Calu3 (cell line): ENCODE results near the gene TMBIM4. TPM values are rescaled to one million over a fixed set of nuclear protein-coding genes. Genes with fewer than 3 reads are reported as not detected.

Experiments used
- BruUV-seq: library from RNA; stranded (reverse); fragments of 400-500 nt; replicated peaks from 2 replicates; lab custom pipeline; 2021; lab: Mats Ljungman, UMichigan
- CTCF ChIA-PET: fragments of 300-600 bp; sonication (Branson Sonifier 250); formaldehyde crosslinking; loops from one replicate; lab custom pipeline; 2022; ENCODE audit warnings: antibody characterized with exemption; lab: Charles Lee
- DNase-seq: peaks from one replicate; pipeline ENCODE4 v3.0.0; 2022
- H3K27ac Mint-ChIP-seq: one replicate; pipeline ENCODE4 v1.8.0; 2022; ENCODE audit warnings: mixed read lengths; ENCODE audit not compliant: unreplicated experiment
- H3K27me3 Mint-ChIP-seq: one replicate; pipeline ENCODE4 v1.8.0; 2022; ENCODE audit warnings: mixed read lengths; ENCODE audit not compliant: unreplicated experiment
- H3K36me3 Mint-ChIP-seq: one replicate; pipeline ENCODE4 v1.8.0; 2022; ENCODE audit warnings: mild to moderate bottlenecking, moderate library complexity, mixed read lengths; ENCODE audit not compliant: insufficient read depth, unreplicated experiment
- H3K4me1 Mint-ChIP-seq: one replicate; pipeline ENCODE4 v1.8.0; 2022; ENCODE audit warnings: mild to moderate bottlenecking, low read depth, mixed read lengths; ENCODE audit not compliant: unreplicated experiment
- H3K4me3 Mint-ChIP-seq: one replicate; pipeline ENCODE4 v1.8.0; 2022; ENCODE audit warnings: mild to moderate bottlenecking, low read depth, moderate library complexity, mixed read lengths; ENCODE audit not compliant: unreplicated experiment
- H3K9me3 Mint-ChIP-seq: one replicate; pipeline ENCODE4 v1.8.0; 2022; ENCODE audit warnings: low read depth, mixed read lengths; ENCODE audit not compliant: unreplicated experiment
- CTCF ChIP-seq: fragments of 200-600 bp; IDR thresholded peaks from one replicate; pipeline ENCODE4 v1.8.0; 2022; ENCODE audit warnings: antibody characterized with exemption; ENCODE audit not compliant: unreplicated experiment
- intact Hi-C: fragments of 100-400 bp; cut with micrococcal nuclease; formaldehyde crosslinking; loops from one replicate; pipeline ENCODE4 v1.10.0; 2022; ENCODE audit not compliant: unreplicated experiment
- total RNA-seq: library from RNA; stranded (reverse); gene quantifications from 2 replicates; pipeline ENCODE4 v1.2.3, GENCODE V29; 2022

Gene TMBIM4
- total RNA-seq, 1 experiment from 2014 or later, result 77.1 TPM

- H3K27me3 Mint-ChIP-seq, result no peaks in the 10 kb centered on the region
- no peak for DNase-seq
- intact Hi-C loops, result no loop called here
- H3K9me3 Mint-ChIP-seq, result peaks cover 10% of the 10 kb centered on the region
- no TSS peak for BruUV-seq
- H3K4me3 Mint-ChIP-seq, result no peak overlapping the region
- CTCF ChIA-PET, result no interaction called here
- TF ChIP-seq CTCF, result no peak
- H3K36me3 Mint-ChIP-seq, result peaks cover 19% of the 10 kb centered on the region
- peaks cover 33% of the 10 kb centered on the region for H3K4me1 Mint-ChIP-seq
- no peak overlapping the region for H3K27ac Mint-ChIP-seq
Measured at GRCh38 chr12:66156654-66157053, 13.1 kb downstream of the TMBIM4 start.

- no peak for TF ChIP-seq CTCF
- CTCF ChIA-PET, result no interaction called here
- Mint-ChIP-seq H3K4me3 (no peak overlapping the region), H3K27me3 (no peaks in the 10 kb centered on the region), H3K27ac (no peak overlapping the region), H3K4me1 (peaks cover 33% of the 10 kb centered on the region), H3K9me3 (peaks cover 8% of the 10 kb centered on the region), H3K36me3 (peaks cover 18% of the 10 kb centered on the region)
- intact Hi-C loops, result no loop called here
- DNase-seq, result no peak
- no TSS peak for BruUV-seq
Measured at GRCh38 chr12:66154776-66155175, 15.0 kb downstream of the TMBIM4 start.

GRCh38 chr12:66152732-66153131 is 17.1 kb downstream of the TMBIM4 start:
- Mint-ChIP-seq H3K4me3 (no peak overlapping the region), H3K27ac (no peak overlapping the region), H3K9me3 (no peaks in the 10 kb centered on the region), H3K4me1 (peaks cover 33% of the 10 kb centered on the region), H3K27me3 (no peaks in the 10 kb centered on the region), H3K36me3 (peaks cover 3% of the 10 kb centered on the region)
- BruUV-seq, result no TSS peak
- intact Hi-C loops, result no loop called here
- DNase-seq, result no peak
- no peak for TF ChIP-seq CTCF
- CTCF ChIA-PET, result no interaction called here

- CTCF ChIA-PET, result interaction anchor here (0.7 kb wide), 1 partner anchor 251 kb away, joined by 3 read pairs; no protein-coding TSS in a partner anchor
- no peak overlapping the region for H3K4me3 Mint-ChIP-seq
- no peak for DNase-seq
- H3K9me3 Mint-ChIP-seq, result no peaks in the 10 kb centered on the region
- no peak overlapping the region for H3K27ac Mint-ChIP-seq
- peaks cover 15% of the 10 kb centered on the region for H3K4me1 Mint-ChIP-seq
- intact Hi-C loops, result loop anchor here (5.0 kb wide), 1 partner anchor 257 kb away; no protein-coding TSS in a partner anchor
- TF ChIP-seq CTCF, result no peak
- H3K27me3 Mint-ChIP-seq, result no peaks in the 10 kb centered on the region
- no TSS peak for BruUV-seq
- H3K36me3 Mint-ChIP-seq, result peaks cover 4% of the 10 kb centered on the region
Measured at GRCh38 chr12:66149702-66150398, 19.9 kb downstream of the TMBIM4 start.
